Caco-2 (cell line): Measurements from ENCODE around the gene HLF. TPM values are rescaled to one million over a fixed set of nuclear protein-coding genes. Genes with fewer than 3 reads are reported as not detected.

ENCODE experiments used
- BruUV-seq: library from RNA; stranded (reverse); fragments of 400-500 nt; replicated peaks from 2 replicates; lab custom pipeline; 2021; lab: Mats Ljungman, UMichigan
- CTCF ChIA-PET: fragments of 300-600 bp; sonication (Branson Sonifier 250); formaldehyde crosslinking; loops from one replicate; lab custom pipeline; 2022; ENCODE audit warnings: antibody characterized with exemption; lab: Charles Lee
- POLR2A ChIA-PET: fragments of 300-600 bp; sonication (Branson Sonifier 250); formaldehyde crosslinking; loops from one replicate; lab custom pipeline; 2022; ENCODE audit warnings: antibody characterized with exemption; lab: Charles Lee
- DNase-seq, 2 experiments: peaks; one replicate each; pipeline versions ENCODE4 v3.0.0 to v3.0.0-alpha.2; 2020 to 2022
- H3K27me3 ChIP-seq: replicated peaks from 2 replicates; pipeline ENCODE4 v1.6.0; 2011; ENCODE audit warnings: low read length; ENCODE audit not compliant: control insufficient read depth, insufficient read depth
- H3K36me3 ChIP-seq: 2 replicates; pipeline ENCODE4 v1.5.1; 2011; ENCODE audit warnings: low read length; ENCODE audit not compliant: control insufficient read depth, insufficient read depth
- H3K4me1 ChIP-seq: fragments of 250-450 bp; sonication (Bioruptor Pico); 2 replicates; pipeline ENCODE4 v1.5.1; 2020; ENCODE audit warnings: mild to moderate bottlenecking
- H3K4me3 ChIP-seq: 2 replicates; pipeline ENCODE4 v1.5.1; 2011; ENCODE audit warnings: low read depth, mild to moderate bottlenecking, control low read depth, low read length
- H3K9me3 ChIP-seq: fragments of 250-450 bp; sonication (Bioruptor Pico); 2 replicates; pipeline ENCODE4 v1.5.1; 2020; ENCODE audit warnings: mild to moderate bottlenecking, moderate library complexity
- H3K27ac Mint-ChIP-seq: one replicate; pipeline ENCODE4 v1.8.0; 2022; ENCODE audit warnings: mixed read lengths; ENCODE audit not compliant: unreplicated experiment
- H3K27me3 Mint-ChIP-seq: one replicate; pipeline ENCODE4 v1.8.0; 2022; ENCODE audit warnings: mixed read lengths; ENCODE audit not compliant: insufficient read depth, unreplicated experiment
- H3K36me3 Mint-ChIP-seq: one replicate; pipeline ENCODE4 v1.8.0; 2022; ENCODE audit warnings: mild to moderate bottlenecking, mixed read lengths; ENCODE audit not compliant: insufficient read depth, unreplicated experiment
- H3K4me1 Mint-ChIP-seq: one replicate; pipeline ENCODE4 v1.8.0; 2022; ENCODE audit warnings: low read depth, mixed read lengths; ENCODE audit not compliant: unreplicated experiment
- H3K4me3 Mint-ChIP-seq: one replicate; pipeline ENCODE4 v1.8.0; 2022; ENCODE audit warnings: mild to moderate bottlenecking, moderate library complexity, mixed read lengths; ENCODE audit not compliant: unreplicated experiment
- H3K9me3 Mint-ChIP-seq: one replicate; pipeline ENCODE4 v1.8.0; 2022; ENCODE audit warnings: mixed read lengths; ENCODE audit not compliant: unreplicated experiment
- CTCF ChIP-seq, 2 experiments: fragments of 200-600 bp in 1 of 2; IDR thresholded peaks; 1 replicate in 1 of 2; 2 replicates in 1 of 2; pipeline versions ENCODE4 v1.5.1 to v1.8.0; 2011 to 2022; ENCODE audit warnings: antibody characterized with exemption in 1 of 2, control low read depth in 1 of 2, inconsistent platforms in 1 of 2, low read depth in 1 of 2, low read length in 1 of 2, mild to moderate bottlenecking in 1 of 2, moderate library complexity in 1 of 2; ENCODE audit not compliant: insufficient read depth in 1 of 2, severe bottlenecking in 1 of 2, unreplicated experiment in 1 of 2
- intact Hi-C: fragments of 100-400 bp; cut with micrococcal nuclease; formaldehyde crosslinking; loops from one replicate; pipeline ENCODE4 v1.10.0; 2022; ENCODE audit not compliant: unreplicated experiment
- total RNA-seq: library from RNA; stranded (reverse); gene quantifications from 2 replicates; pipeline ENCODE4 v1.2.3, GENCODE V29; 2022

The HLF gene
- total RNA-seq, 1 experiment from 2014 or later: 19.8 TPM

GRCh38 chr17:55335625-55336024 is 70.9 kb downstream of the HLF start:
- Mint-ChIP-seq H3K36me3 (no peaks in the 10 kb centered on the region), H3K4me3 (no peak overlapping the region)
- CTCF ChIA-PET: no interaction called here

GRCh38 chr17:55336426-55336825 is 71.7 kb downstream of the HLF start:
- H3K27me3 ChIP-seq: no peaks in the 10 kb centered on the region
- no peak for TF ChIP-seq CTCF (IDR thresholded peaks at IDR 0.05; ENCODE audit: insufficient read depth in 1 of 2, low read depth in 1 of 2, low read length in 1 of 2, severe bottlenecking in 1 of 2, unreplicated experiment in 1 of 2)
- Mint-ChIP-seq H3K36me3 (no peaks in the 10 kb centered on the region), H3K4me3 (no peak overlapping the region), H3K9me3 (peaks cover 10% of the 10 kb centered on the region), H3K4me1 (peaks cover 7% of the 10 kb centered on the region), H3K27me3 (no peaks in the 10 kb centered on the region), H3K27ac (no peak overlapping the region)
- POLR2A ChIA-PET: no interaction called here
- intact Hi-C loops: no loop called here
- CTCF ChIA-PET: interaction anchor here (0.7 kb wide), 1 partner anchor 46 kb away, joined by 3 read pairs; no protein-coding TSS in a partner anchor
- peaks cover 6% of the 10 kb centered on the region for H3K4me1 ChIP-seq
- DNase-seq: no peak
- no TSS peak for BruUV-seq
- H3K36me3 ChIP-seq: no peaks in the 10 kb centered on the region
- no peak overlapping the region for H3K4me3 ChIP-seq
- no peaks in the 10 kb centered on the region for H3K9me3 ChIP-seq

More at GRCh38 chr17:55335625-55336024, 70.9 kb downstream of the HLF start:
- intact Hi-C loops: no loop called here
- H3K27me3 Mint-ChIP-seq: no peaks in the 10 kb centered on the region
- no peaks in the 10 kb centered on the region for H3K36me3 ChIP-seq
- H3K27ac Mint-ChIP-seq: no peak overlapping the region
- no peaks in the 10 kb centered on the region for H3K27me3 ChIP-seq
- no peak for TF ChIP-seq CTCF (IDR thresholded peaks at IDR 0.05; ENCODE audit: insufficient read depth in 1 of 2, low read depth in 1 of 2, low read length in 1 of 2, severe bottlenecking in 1 of 2, unreplicated experiment in 1 of 2)
- POLR2A ChIA-PET: interaction anchor here (0.7 kb wide), 1 partner anchor 10 kb away, joined by 5 read pairs; no protein-coding TSS in a partner anchor
- peaks cover 13% of the 10 kb centered on the region for H3K4me1 Mint-ChIP-seq
- no peak overlapping the region for H3K4me3 ChIP-seq
- DNase-seq: no peak
- H3K4me1 ChIP-seq: peaks cover 14% of the 10 kb centered on the region
- no peaks in the 10 kb centered on the region for H3K9me3 ChIP-seq
- peaks cover 10% of the 10 kb centered on the region for H3K9me3 Mint-ChIP-seq
- no TSS peak for BruUV-seq

GRCh38 chr17:55340176-55340575 is 75.4 kb downstream of the HLF start:
- peaks cover 1% of the 10 kb centered on the region for H3K9me3 Mint-ChIP-seq
- H3K4me3 ChIP-seq: no peak overlapping the region
- TF ChIP-seq CTCF (IDR thresholded peaks at IDR 0.05; ENCODE audit: insufficient read depth in 1 of 2, low read depth in 1 of 2, low read length in 1 of 2, severe bottlenecking in 1 of 2, unreplicated experiment in 1 of 2): no peak
- ChIA-PET CTCF (no interaction called here), POLR2A (no interaction called here)
- no peaks in the 10 kb centered on the region for H3K4me1 ChIP-seq
- no peak overlapping the region for H3K4me3 Mint-ChIP-seq
- H3K36me3 ChIP-seq: no peaks in the 10 kb centered on the region
- no peaks in the 10 kb centered on the region for H3K9me3 ChIP-seq
- H3K27me3 Mint-ChIP-seq: no peaks in the 10 kb centered on the region
- no TSS peak for BruUV-seq
- no peaks in the 10 kb centered on the region for H3K27me3 ChIP-seq
- H3K4me1 Mint-ChIP-seq: peaks cover 7% of the 10 kb centered on the region
- intact Hi-C loops: no loop called here
- H3K27ac Mint-ChIP-seq: no peak overlapping the region
- no peak for DNase-seq
- no peaks in the 10 kb centered on the region for H3K36me3 Mint-ChIP-seq
